ENCODE measurements around the gene PAXX. TPM values are rescaled to one million over a fixed set of nuclear protein-coding genes. Genes with fewer than 3 reads are reported as not detected.
A peak's percentile ranks its signal among the peaks of the same experiment; 100 is the strongest.

PAXX gene
- total RNA-seq, 1 experiment from 2014 or later = 89.0 TPM

DNA sequence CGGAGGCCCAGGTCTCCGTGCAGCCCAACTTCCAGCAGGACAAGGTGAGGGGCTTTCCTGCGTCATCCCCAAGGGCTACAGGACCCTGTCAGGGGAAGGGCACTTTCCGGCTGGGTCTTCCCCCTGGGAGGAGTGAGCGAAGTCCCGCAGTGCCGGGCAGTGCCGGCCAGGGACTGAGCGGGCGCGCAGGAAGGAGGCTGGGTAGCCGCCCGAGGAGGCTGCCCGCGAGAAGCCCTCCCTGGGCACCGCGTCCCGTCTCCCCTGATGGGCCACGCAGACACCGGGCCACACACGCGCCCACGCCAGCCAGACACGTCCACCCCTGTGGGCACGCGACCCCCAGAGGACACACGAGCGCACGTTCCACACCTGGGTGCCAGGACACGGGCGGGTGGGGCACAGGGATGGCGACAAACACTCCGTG lies 14.6 kb upstream of the PAXX start (continued):
- no peak for TF ChIP-seq SIN3A (IDR thresholded peaks at IDR 0.05; ENCODE audit: low read depth)

DNA sequence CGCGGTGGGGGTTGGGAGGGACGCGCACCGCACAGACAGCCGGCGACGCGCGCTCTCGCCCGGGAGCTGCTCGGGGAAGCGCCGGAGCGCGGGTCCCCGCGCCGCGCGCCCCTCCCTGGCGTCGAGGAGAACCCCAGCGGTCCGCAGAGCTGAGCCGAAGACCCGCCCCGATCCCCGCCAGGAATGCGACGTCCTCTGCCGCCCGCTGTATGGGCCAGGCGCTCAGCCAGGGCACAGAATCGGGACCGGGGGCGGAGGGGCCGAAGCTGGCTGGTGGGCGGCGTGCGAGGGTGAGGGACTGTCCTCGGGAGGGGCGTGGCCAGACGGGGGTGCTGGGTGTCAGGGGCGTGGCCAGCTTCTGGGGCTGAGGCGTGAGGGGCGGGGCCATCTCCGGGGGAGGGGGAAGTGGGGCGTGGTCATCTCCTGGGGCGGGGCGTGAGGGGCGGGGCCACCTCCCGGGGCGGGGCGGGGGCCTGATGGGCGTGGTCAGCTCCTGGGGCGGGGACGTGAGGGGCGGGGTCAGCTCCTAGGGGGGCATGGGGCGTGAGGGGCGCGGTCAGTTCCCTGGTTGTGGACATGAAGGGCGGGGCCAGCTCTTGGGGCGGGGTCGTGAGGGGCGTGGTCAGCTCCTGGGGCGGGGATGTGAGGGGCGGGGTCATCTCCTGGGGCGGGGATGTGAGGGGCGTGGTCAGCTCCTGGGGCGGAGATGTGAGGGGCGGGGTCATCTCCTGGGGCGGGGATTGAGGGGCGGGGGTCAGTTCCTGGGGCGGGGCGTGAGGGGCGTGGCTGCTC lies 14.0 kb upstream of the PAXX start:
- DNase-seq (ENCODE audit: low read depth, low spot score) = no peak
- ChIA-PET POLR2A (interaction anchor here (0.6 to 1.4 kb wide), 5 partner anchors 9 to 481 kb away, joined by 3 to 6 read pairs (median 5); partner anchors contain the start of genes ENTPD2 and PAXX), RAD21 (ENCODE audit: low non-redundant PET in 1 of 2, low total read pairs in 2 of 2, uncharacterized antibody in 2 of 2, unreplicated experiment in 2 of 2) (no interaction called here), CTCF (interaction anchor here (0.6 to 3.0 kb wide), 8 partner anchors 12 to 137 kb away, joined by 3 to 11 read pairs (median 4); no protein-coding TSS in a partner anchor)
- no TSS peak for BruUV-seq (replicated peaks)
- H3K4me1 ChIP-seq (ENCODE audit: control insufficient read depth in 1 of 2, insufficient read depth in 2 of 2, low read length in 2 of 2) = peaks cover 2 to 32% of the 10 kb centered on the region in 2 experiments; a peak in 3 of 4 replicates
- no peaks in the 10 kb centered on the region for H3K9me2 ChIP-seq (ENCODE audit: insufficient read depth)
- H3K27ac ChIP-seq (ENCODE audit: low read depth, low read length) = peak overlapping the region; percentile 51; the same call in 1 of the 2 replicates
- H3K9ac ChIP-seq (ENCODE audit: low read length) = peak overlapping the region; percentile 40; the same call in 1 of the 2 replicates
- intact Hi-C loops (cut with micrococcal nuclease) = no loop called here
- H3K79me2 ChIP-seq (ENCODE audit: insufficient read depth, low read length) = no peaks in the 10 kb centered on the region
- TF ChIP-seq, protein P1, sequence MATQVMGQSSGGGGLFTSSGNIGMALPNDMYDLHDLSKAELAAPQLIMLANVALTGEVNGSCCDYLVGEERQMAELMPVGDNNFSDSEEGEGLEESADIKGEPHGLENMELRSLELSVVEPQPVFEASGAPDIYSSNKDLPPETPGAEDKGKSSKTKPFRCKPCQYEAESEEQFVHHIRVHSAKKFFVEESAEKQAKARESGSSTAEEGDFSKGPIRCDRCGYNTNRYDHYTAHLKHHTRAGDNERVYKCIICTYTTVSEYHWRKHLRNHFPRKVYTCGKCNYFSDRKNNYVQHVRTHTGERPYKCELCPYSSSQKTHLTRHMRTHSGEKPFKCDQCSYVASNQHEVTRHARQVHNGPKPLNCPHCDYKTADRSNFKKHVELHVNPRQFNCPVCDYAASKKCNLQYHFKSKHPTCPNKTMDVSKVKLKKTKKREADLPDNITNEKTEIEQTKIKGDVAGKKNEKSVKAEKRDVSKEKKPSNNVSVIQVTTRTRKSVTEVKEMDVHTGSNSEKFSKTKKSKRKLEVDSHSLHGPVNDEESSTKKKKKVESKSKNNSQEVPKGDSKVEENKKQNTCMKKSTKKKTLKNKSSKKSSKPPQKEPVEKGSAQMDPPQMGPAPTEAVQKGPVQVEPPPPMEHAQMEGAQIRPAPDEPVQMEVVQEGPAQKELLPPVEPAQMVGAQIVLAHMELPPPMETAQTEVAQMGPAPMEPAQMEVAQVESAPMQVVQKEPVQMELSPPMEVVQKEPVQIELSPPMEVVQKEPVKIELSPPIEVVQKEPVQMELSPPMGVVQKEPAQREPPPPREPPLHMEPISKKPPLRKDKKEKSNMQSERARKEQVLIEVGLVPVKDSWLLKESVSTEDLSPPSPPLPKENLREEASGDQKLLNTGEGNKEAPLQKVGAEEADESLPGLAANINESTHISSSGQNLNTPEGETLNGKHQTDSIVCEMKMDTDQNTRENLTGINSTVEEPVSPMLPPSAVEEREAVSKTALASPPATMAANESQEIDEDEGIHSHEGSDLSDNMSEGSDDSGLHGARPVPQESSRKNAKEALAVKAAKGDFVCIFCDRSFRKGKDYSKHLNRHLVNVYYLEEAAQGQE (IDR thresholded peaks at IDR 0.05; ENCODE audit: low read depth) = no peak
- TF ChIP-seq, protein P2, sequence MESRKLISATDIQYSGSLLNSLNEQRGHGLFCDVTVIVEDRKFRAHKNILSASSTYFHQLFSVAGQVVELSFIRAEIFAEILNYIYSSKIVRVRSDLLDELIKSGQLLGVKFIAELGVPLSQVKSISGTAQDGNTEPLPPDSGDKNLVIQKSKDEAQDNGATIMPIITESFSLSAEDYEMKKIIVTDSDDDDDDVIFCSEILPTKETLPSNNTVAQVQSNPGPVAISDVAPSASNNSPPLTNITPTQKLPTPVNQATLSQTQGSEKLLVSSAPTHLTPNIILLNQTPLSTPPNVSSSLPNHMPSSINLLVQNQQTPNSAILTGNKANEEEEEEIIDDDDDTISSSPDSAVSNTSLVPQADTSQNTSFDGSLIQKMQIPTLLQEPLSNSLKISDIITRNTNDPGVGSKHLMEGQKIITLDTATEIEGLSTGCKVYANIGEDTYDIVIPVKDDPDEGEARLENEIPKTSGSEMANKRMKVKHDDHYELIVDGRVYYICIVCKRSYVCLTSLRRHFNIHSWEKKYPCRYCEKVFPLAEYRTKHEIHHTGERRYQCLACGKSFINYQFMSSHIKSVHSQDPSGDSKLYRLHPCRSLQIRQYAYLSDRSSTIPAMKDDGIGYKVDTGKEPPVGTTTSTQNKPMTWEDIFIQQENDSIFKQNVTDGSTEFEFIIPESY (IDR thresholded peaks at IDR 0.05; ENCODE audit: extremely low read depth, insufficient replicate concordance, low read length) = no peak
- no peak for TF ChIP-seq RAD21 (IDR thresholded peaks at IDR 0.05; ENCODE audit: low read depth)
- no peak for TF ChIP-seq JUND (IDR thresholded peaks at IDR 0.05)
- no peak for TF ChIP-seq CEBPB (IDR thresholded peaks at IDR 0.05; ENCODE audit: low read depth)
- TF ChIP-seq, protein P3, sequence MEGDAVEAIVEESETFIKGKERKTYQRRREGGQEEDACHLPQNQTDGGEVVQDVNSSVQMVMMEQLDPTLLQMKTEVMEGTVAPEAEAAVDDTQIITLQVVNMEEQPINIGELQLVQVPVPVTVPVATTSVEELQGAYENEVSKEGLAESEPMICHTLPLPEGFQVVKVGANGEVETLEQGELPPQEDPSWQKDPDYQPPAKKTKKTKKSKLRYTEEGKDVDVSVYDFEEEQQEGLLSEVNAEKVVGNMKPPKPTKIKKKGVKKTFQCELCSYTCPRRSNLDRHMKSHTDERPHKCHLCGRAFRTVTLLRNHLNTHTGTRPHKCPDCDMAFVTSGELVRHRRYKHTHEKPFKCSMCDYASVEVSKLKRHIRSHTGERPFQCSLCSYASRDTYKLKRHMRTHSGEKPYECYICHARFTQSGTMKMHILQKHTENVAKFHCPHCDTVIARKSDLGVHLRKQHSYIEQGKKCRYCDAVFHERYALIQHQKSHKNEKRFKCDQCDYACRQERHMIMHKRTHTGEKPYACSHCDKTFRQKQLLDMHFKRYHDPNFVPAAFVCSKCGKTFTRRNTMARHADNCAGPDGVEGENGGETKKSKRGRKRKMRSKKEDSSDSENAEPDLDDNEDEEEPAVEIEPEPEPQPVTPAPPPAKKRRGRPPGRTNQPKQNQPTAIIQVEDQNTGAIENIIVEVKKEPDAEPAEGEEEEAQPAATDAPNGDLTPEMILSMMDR (IDR thresholded peaks at IDR 0.05 in 2 of 3, conservative IDR thresholded peaks at IDR 0.05 in 1 of 3; ENCODE audit: borderline replicate concordance in 1 of 3, insufficient read depth in 1 of 3, low read depth in 2 of 3, low read length in 2 of 3) = no peak
- no peak for TF ChIP-seq EZH2 (IDR thresholded peaks at IDR 0.05)
- H3K27me3 ChIP-seq (ENCODE audit: insufficient read depth, low read length) = no peaks in the 10 kb centered on the region
- peak overlapping the region; percentile 67 for H3K4me2 ChIP-seq (ENCODE audit: low read length)
- H4K20me1 ChIP-seq (ENCODE audit: insufficient read depth) = no peaks in the 10 kb centered on the region
- no peaks in the 10 kb centered on the region for H3K36me3 ChIP-seq (ENCODE audit: control insufficient read depth in 1 of 2, insufficient read depth in 2 of 2, low read length in 2 of 2)
- ATAC-seq = peak; percentile 63
- H3K9me3 ChIP-seq (ENCODE audit: control insufficient read depth in 1 of 2, insufficient read depth in 1 of 2, low read depth in 1 of 2, low read length in 2 of 2) = no peaks in the 10 kb centered on the region
- peak overlapping the region; percentile 24 to 46; a peak in 3 of 4 replicates for H3K4me3 ChIP-seq (replicated peaks in 1 of 2; ENCODE audit: low read depth in 1 of 2, low read length in 2 of 2)
- no peak overlapping the region for H2AFZ ChIP-seq (ENCODE audit: low read depth, low read length, poor library complexity, severe bottlenecking)

Measured in HCT116 (cell line).